NB4 (cell line): ENCODE data around the gene OR4D11.

Experiments
- TF ChIP-seq, protein P1 (sequence below): IDR thresholded peaks from one replicate; pipeline ENCODE4 v1.5.1; 2012; ENCODE audit warnings: low read depth, low read length
- TF ChIP-seq, protein P2 (sequence below): IDR thresholded peaks from 2 replicates; pipeline ENCODE4 v1.6.1; 2011; ENCODE audit warnings: low read depth, low read length

DNA sequence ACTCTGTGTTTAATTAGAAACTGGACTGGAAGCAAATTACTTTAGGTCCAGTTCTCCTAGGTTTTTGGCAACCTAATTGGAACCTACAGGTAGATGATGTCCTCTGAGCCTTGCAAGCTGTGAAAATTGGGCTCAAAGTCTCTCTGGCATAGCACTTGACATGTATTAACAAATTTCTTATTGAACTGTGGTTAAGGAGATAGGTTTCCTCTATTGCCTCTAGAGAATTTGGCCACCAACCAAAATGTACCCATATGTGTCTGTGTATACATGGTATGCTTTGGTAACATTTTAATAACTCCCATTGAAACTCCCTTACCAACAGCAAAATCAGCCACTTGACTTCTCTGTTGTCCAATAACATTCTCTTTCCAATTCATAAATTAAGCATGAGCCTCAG lies 30.4 kb upstream of the OR4D11 start, which contains the start of gene OR4D10:
- TF ChIP-seq, protein P1, sequence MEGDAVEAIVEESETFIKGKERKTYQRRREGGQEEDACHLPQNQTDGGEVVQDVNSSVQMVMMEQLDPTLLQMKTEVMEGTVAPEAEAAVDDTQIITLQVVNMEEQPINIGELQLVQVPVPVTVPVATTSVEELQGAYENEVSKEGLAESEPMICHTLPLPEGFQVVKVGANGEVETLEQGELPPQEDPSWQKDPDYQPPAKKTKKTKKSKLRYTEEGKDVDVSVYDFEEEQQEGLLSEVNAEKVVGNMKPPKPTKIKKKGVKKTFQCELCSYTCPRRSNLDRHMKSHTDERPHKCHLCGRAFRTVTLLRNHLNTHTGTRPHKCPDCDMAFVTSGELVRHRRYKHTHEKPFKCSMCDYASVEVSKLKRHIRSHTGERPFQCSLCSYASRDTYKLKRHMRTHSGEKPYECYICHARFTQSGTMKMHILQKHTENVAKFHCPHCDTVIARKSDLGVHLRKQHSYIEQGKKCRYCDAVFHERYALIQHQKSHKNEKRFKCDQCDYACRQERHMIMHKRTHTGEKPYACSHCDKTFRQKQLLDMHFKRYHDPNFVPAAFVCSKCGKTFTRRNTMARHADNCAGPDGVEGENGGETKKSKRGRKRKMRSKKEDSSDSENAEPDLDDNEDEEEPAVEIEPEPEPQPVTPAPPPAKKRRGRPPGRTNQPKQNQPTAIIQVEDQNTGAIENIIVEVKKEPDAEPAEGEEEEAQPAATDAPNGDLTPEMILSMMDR, result no peak
- TF ChIP-seq, protein P2, sequence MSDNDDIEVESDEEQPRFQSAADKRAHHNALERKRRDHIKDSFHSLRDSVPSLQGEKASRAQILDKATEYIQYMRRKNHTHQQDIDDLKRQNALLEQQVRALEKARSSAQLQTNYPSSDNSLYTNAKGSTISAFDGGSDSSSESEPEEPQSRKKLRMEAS, result no peak
